Endodermal cell (in vitro differentiated cells): ENCODE data around the gene MFN1. TPM values are rescaled to one million over a fixed set of nuclear protein-coding genes. Genes with fewer than 3 reads are reported as not detected.

ENCODE experiments used
- DNase-seq: peaks from one replicate; pipeline ENCODE4 v3.0.0-alpha.2; 2017
- H3K27ac ChIP-seq: 2 replicates; pipeline ENCODE4 v1.5.1; 2013; ENCODE audit warnings: mild to moderate bottlenecking, low read depth, low read length, moderate library complexity
- H3K27me3 ChIP-seq: 2 replicates; pipeline ENCODE4 v1.6.1; 2013; ENCODE audit warnings: mild to moderate bottlenecking, low read length, moderate library complexity; ENCODE audit not compliant: insufficient read depth, control insufficient read depth, poor library complexity, severe bottlenecking
- H3K36me3 ChIP-seq: 2 replicates; pipeline ENCODE4 v1.7.0; 2013; ENCODE audit warnings: mild to moderate bottlenecking, low read length, moderate library complexity; ENCODE audit not compliant: control insufficient read depth, insufficient read depth
- H3K4me1 ChIP-seq: one replicate; pipeline ENCODE4 v1.7.0; 2013; ENCODE audit warnings: low read length; ENCODE audit not compliant: control insufficient read depth, insufficient read depth
- H3K4me3 ChIP-seq: 2 replicates; pipeline ENCODE4 v1.5.1; 2013; ENCODE audit warnings: mild to moderate bottlenecking, low read length, moderate library complexity
- H3K9ac ChIP-seq: 2 replicates; pipeline ENCODE4 v1.6.1; 2013; ENCODE audit warnings: mild to moderate bottlenecking, low read length, moderate library complexity; ENCODE audit not compliant: poor library complexity, severe bottlenecking; ENCODE audit errors: extremely low read depth
- H3K9me3 ChIP-seq: 2 replicates; pipeline ENCODE4 v1.6.1; 2013; ENCODE audit warnings: mild to moderate bottlenecking, low read length, moderate library complexity; ENCODE audit not compliant: control insufficient read depth
- H3K27ac Mint-ChIP-seq: 2 replicates; pipeline ENCODE4 v1.8.0; 2020; ENCODE audit warnings: mixed read lengths
- H3K27me3 Mint-ChIP-seq: 2 replicates; pipeline ENCODE4 v1.8.0; 2021; ENCODE audit warnings: mild to moderate bottlenecking, mixed read lengths; ENCODE audit not compliant: insufficient read depth
- H3K36me3 Mint-ChIP-seq: 2 replicates; pipeline ENCODE4 v1.8.0; 2020; ENCODE audit warnings: low read depth, mixed read lengths
- H3K4me1 Mint-ChIP-seq: 2 replicates; pipeline ENCODE4 v1.8.0; 2020; ENCODE audit warnings: mixed read lengths
- H3K4me3 Mint-ChIP-seq: 2 replicates; pipeline ENCODE4 v1.8.0; 2020; ENCODE audit warnings: mild to moderate bottlenecking, moderate library complexity, mixed read lengths
- H3K9me3 Mint-ChIP-seq: 2 replicates; pipeline ENCODE4 v1.8.0; 2020; ENCODE audit warnings: mild to moderate bottlenecking, mixed read lengths
- WGBS, 2 experiments: methylation state at CpG; one replicate each; pipeline versions ENCODE4 v1.1.5 to v1.1.7; 2013; ENCODE audit warnings: missing lambda C conversion rate in 2 of 2, mixed read lengths in 1 of 2; ENCODE audit not compliant: insufficient coverage in 1 of 2, insufficient read length in 1 of 2; 5-methylcytosine and 5-hydroxymethylcytosine counted together
- total RNA-seq, 2 donors: library from RNA; stranded (reverse); fragmentation: NEBNext Ultra II Directional in 1 of 2; extraction: Animal tissue kit (Norgen Biotek cat#: 25700) in 1 of 2; gene quantifications; 2 replicates in 1 of 2; 3 replicates in 1 of 2; pipeline ENCODE4 v1.2.1, GENCODE V29; 2021
- TF ChIP-seq, protein P1 (sequence below): fragments of 200-600 bp; sonication (generic); conservative IDR thresholded peaks from 2 replicates; pipeline ENCODE4 v1.5.0; 2021; ENCODE audit warnings: antibody characterized with exemption, mild to moderate bottlenecking

Gene MFN1
- total RNA-seq, 2 donors from 2014 or later: 42.9 to 45.1 TPM

- Histone ChIP-seq H3K27ac (no peak overlapping the region), H3K4me1 (no peaks in the 10 kb centered on the region), H3K9me3 (no peaks in the 10 kb centered on the region), H3K4me3 (no peak overlapping the region), H3K36me3 (peaks cover 23% of the 10 kb centered on the region), H3K9ac (no peak overlapping the region), H3K27me3 (no peaks in the 10 kb centered on the region)
- Mint-ChIP-seq H3K9me3 (no peaks in the 10 kb centered on the region), H3K4me3 (no peak overlapping the region), H3K4me1 (peaks cover 4% of the 10 kb centered on the region), H3K27me3 (no peaks in the 10 kb centered on the region), H3K27ac (no peak overlapping the region), H3K36me3 (peaks cover 2% of the 10 kb centered on the region)
- TF ChIP-seq, protein P1, sequence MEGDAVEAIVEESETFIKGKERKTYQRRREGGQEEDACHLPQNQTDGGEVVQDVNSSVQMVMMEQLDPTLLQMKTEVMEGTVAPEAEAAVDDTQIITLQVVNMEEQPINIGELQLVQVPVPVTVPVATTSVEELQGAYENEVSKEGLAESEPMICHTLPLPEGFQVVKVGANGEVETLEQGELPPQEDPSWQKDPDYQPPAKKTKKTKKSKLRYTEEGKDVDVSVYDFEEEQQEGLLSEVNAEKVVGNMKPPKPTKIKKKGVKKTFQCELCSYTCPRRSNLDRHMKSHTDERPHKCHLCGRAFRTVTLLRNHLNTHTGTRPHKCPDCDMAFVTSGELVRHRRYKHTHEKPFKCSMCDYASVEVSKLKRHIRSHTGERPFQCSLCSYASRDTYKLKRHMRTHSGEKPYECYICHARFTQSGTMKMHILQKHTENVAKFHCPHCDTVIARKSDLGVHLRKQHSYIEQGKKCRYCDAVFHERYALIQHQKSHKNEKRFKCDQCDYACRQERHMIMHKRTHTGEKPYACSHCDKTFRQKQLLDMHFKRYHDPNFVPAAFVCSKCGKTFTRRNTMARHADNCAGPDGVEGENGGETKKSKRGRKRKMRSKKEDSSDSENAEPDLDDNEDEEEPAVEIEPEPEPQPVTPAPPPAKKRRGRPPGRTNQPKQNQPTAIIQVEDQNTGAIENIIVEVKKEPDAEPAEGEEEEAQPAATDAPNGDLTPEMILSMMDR: no peak
- WGBS, 2 experiments: 95% methylated on average over 2 of the region's 2 CpGs; no CpG with 5 or more reads in 1 of the 2 experiments
- no peak for DNase-seq
These were observed 67.3 kb downstream of the MFN1 start for GRCh38 chr3:179414804-179415203.

DNA sequence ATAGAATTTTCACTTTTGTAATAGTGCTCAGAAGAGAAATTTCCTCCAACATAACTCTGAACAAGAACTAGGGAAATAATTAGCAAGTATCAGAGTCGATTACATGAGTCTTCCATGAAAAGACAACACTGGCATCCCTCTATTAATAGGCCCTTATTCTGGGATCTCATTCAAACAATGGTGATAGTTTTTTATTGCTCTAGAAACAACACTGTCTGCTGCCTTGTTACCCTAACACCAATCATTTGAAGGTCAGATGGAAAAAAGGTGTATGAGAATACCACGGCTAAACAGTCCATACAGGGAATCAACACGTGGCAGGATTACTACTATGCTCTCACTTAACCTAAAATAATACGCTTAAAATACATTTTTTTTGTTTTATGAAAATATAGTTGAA is 67.9 kb downstream of the MFN1 start:
- H3K9ac ChIP-seq: no peak overlapping the region
- H3K4me3 ChIP-seq: no peak overlapping the region
- TF ChIP-seq, protein P1: no peak
- Mint-ChIP-seq H3K4me1 (peaks cover 2% of the 10 kb centered on the region), H3K27me3 (no peaks in the 10 kb centered on the region), H3K4me3 (no peak overlapping the region), H3K9me3 (no peaks in the 10 kb centered on the region), H3K27ac (no peak overlapping the region), H3K36me3 (no peaks in the 10 kb centered on the region)
- peaks cover 23% of the 10 kb centered on the region for H3K36me3 ChIP-seq
- no peak for DNase-seq
- H3K27ac ChIP-seq: no peak overlapping the region
- H3K4me1 ChIP-seq: no peaks in the 10 kb centered on the region
- WGBS, 2 experiments: 90% methylated on average over 3 of the region's 4 CpGs; no CpG with 5 or more reads in 1 of the 2 experiments
- no peaks in the 10 kb centered on the region for H3K9me3 ChIP-seq
- H3K27me3 ChIP-seq: no peaks in the 10 kb centered on the region

GRCh38 chr3:179416681-179417080 is 69.2 kb downstream of the MFN1 start:
- H3K9me3 ChIP-seq: no peaks in the 10 kb centered on the region
- TF ChIP-seq, protein P1: no peak
- no peaks in the 10 kb centered on the region for H3K4me1 ChIP-seq
- H3K4me3 ChIP-seq: no peak overlapping the region
- no peak overlapping the region for H3K4me3 Mint-ChIP-seq
- no peaks in the 10 kb centered on the region for H3K9me3 Mint-ChIP-seq
- DNase-seq: no peak
- peaks cover 23% of the 10 kb centered on the region for H3K36me3 ChIP-seq
- H3K36me3 Mint-ChIP-seq: no peaks in the 10 kb centered on the region
- H3K4me1 Mint-ChIP-seq: no peaks in the 10 kb centered on the region
- 94% methylated on average over 2 of the region's 2 CpGs; no CpG with 5 or more reads in 1 of the 2 experiments for WGBS, 2 experiments
- no peaks in the 10 kb centered on the region for H3K27me3 ChIP-seq
- no peak overlapping the region for H3K27ac Mint-ChIP-seq
- H3K27ac ChIP-seq: no peak overlapping the region
- H3K27me3 Mint-ChIP-seq: no peaks in the 10 kb centered on the region
- no peak overlapping the region for H3K9ac ChIP-seq
